Smooth muscle cell (in vitro differentiated cells): ENCODE results near the gene LPCAT2. TPM values are rescaled to one million over a fixed set of nuclear protein-coding genes. Genes with fewer than 3 reads are reported as not detected.

ENCODE experiments used
- DNase-seq: peaks from one replicate; lab custom pipeline; 2025; ENCODE audit not compliant: unreplicated experiment; lab: John Stamatoyannopoulos, UW
- H2AFZ ChIP-seq: fragments of 200-600 bp; sonication (generic); 2 replicates; pipeline ENCODE4 v1.6.0; 2016; ENCODE audit warnings: antibody characterized with exemption, low read depth, mild to moderate bottlenecking
- H3F3A ChIP-seq: fragments of 200-600 bp; sonication (generic); 2 replicates; pipeline ENCODE4 v1.6.0; 2017; ENCODE audit warnings: antibody characterized with exemption, low read depth
- H3K27ac ChIP-seq: fragments of 200-600 bp; sonication (generic); 2 replicates; pipeline ENCODE4 v1.5.1; 2016; ENCODE audit warnings: low read depth, mild to moderate bottlenecking
- H3K27me3 ChIP-seq: fragments of 200-600 bp; sonication (generic); 2 replicates; pipeline ENCODE4 v1.6.1; 2016; ENCODE audit warnings: low read depth, mild to moderate bottlenecking
- H3K36me3 ChIP-seq: fragments of 200-600 bp; sonication (generic); 2 replicates; pipeline ENCODE4 v1.5.1; 2016; ENCODE audit warnings: low read depth
- H3K4me1 ChIP-seq: fragments of 200-600 bp; sonication (generic); 2 replicates; pipeline ENCODE4 v1.5.1; 2016; ENCODE audit warnings: low read depth
- H3K4me2 ChIP-seq: fragments of 200-600 bp; sonication (generic); 2 replicates; pipeline ENCODE4 v1.6.0; 2016; ENCODE audit warnings: mild to moderate bottlenecking
- H3K4me3 ChIP-seq: fragments of 200-600 bp; sonication (generic); 2 replicates; pipeline ENCODE4 v1.5.1; 2016; ENCODE audit warnings: mild to moderate bottlenecking
- H3K79me2 ChIP-seq: fragments of 200-600 bp; sonication (generic); 2 replicates; pipeline ENCODE4 v1.6.0; 2016; ENCODE audit warnings: low read depth, mild to moderate bottlenecking
- H3K9ac ChIP-seq: fragments of 200-600 bp; sonication (generic); 2 replicates; pipeline ENCODE4 v1.6.0; 2016; ENCODE audit warnings: low read depth
- H3K9me3 ChIP-seq: fragments of 200-600 bp; sonication (generic); replicated peaks from 2 replicates; pipeline ENCODE4 v1.5.1; 2016; ENCODE audit warnings: low read depth
- H4K20me1 ChIP-seq: fragments of 200-600 bp; sonication (generic); 2 replicates; pipeline ENCODE4 v1.6.0; 2016; ENCODE audit warnings: low read depth
- WGBS: methylation state at CpG from one replicate; pipeline ENCODE4 v1.1.7; 2016; ENCODE audit warnings: low lambda C conversion rate; 5-methylcytosine and 5-hydroxymethylcytosine counted together
- polyA plus RNA-seq: library from polyadenylated mRNA; unstranded; fragments of >200 nt; fragmentation: Nextera tagmentation; extraction: Ambion mirVana; gene quantifications from 2 replicates; pipeline ENCODE4 v1.2.1, GENCODE V29; 2016
- total RNA-seq: library from RNA; depleted of rRNA; stranded (reverse); fragments of >200 nt; gene quantifications from 2 replicates; pipeline ENCODE4 v1.2.3, GENCODE V29; 2014
- TF ChIP-seq, protein P1 (sequence below): fragments of 200-600 bp; sonication (generic); IDR thresholded peaks from 2 replicates; pipeline ENCODE4 v1.5.1; 2017; ENCODE audit warnings: borderline replicate concordance, mild to moderate bottlenecking, antibody characterized with exemption; ENCODE audit not compliant: insufficient read depth, poor library complexity, severe bottlenecking

The LPCAT2 gene
- total and polyA plus RNA-seq, 2 experiments from 2014 or later: 12.3 to 55.6 TPM

DNA sequence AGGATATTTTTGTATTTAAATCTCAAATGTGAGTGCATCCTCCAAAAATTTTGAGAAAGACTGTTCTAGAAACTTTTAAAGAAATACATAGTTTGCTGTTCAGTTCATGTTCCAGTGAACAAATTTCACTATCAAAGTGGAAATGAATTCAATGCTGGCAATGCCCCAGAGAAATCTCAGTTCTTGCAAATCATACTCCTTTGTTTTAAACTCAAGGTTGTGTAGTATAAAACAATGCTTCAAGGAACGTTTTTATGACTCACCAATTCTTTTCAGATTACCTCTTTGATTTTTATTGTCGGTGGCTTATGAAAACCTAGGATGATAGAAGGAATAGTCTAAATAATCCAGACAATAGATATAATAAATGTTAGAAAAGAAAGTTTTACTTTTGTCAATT is 17.6 kb downstream of the LPCAT2 start:
- 75% methylated on average over 2 of the region's 2 CpGs for WGBS
- TF ChIP-seq, protein P1, sequence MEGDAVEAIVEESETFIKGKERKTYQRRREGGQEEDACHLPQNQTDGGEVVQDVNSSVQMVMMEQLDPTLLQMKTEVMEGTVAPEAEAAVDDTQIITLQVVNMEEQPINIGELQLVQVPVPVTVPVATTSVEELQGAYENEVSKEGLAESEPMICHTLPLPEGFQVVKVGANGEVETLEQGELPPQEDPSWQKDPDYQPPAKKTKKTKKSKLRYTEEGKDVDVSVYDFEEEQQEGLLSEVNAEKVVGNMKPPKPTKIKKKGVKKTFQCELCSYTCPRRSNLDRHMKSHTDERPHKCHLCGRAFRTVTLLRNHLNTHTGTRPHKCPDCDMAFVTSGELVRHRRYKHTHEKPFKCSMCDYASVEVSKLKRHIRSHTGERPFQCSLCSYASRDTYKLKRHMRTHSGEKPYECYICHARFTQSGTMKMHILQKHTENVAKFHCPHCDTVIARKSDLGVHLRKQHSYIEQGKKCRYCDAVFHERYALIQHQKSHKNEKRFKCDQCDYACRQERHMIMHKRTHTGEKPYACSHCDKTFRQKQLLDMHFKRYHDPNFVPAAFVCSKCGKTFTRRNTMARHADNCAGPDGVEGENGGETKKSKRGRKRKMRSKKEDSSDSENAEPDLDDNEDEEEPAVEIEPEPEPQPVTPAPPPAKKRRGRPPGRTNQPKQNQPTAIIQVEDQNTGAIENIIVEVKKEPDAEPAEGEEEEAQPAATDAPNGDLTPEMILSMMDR: no peak
- DNase-seq: no peak
- Histone ChIP-seq H3K27me3 (no peaks in the 10 kb centered on the region), H4K20me1 (peaks cover 3% of the 10 kb centered on the region), H3K4me1 (no peaks in the 10 kb centered on the region), H3K79me2 (peaks cover 3% of the 10 kb centered on the region), H3K27ac (no peak overlapping the region), H3K36me3 (peaks cover 8% of the 10 kb centered on the region), H3K9me3 (peaks cover 10% of the 10 kb centered on the region), H3K4me3 (no peak overlapping the region), H2AFZ (no peak overlapping the region), H3F3A (no peaks in the 10 kb centered on the region), H3K9ac (no peak overlapping the region), H3K4me2 (no peak overlapping the region)

DNA sequence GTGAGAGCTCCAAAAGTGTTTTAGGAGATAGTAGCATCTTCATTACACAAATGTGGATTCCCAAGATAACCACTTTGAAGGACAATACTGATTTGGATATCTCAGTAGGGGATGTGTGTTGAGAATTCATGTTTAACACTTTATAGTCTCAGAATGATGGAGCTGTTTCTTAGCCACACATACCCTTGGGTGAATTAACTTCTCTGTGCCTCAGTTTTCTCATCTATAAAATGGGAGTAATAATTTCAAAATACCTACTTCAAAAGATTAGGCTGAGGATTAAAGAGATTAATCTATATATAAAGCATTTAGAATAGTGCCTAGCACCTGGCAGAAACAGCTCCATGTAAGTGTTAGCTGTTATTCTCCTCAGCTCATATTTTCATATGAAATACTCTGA is 19.0 kb downstream of the LPCAT2 start:
- no peak overlapping the region for H3K27ac ChIP-seq
- no peaks in the 10 kb centered on the region for H3K36me3 ChIP-seq
- H3K27me3 ChIP-seq: no peaks in the 10 kb centered on the region
- H3K4me2 ChIP-seq: no peak overlapping the region
- no peaks in the 10 kb centered on the region for H3F3A ChIP-seq
- TF ChIP-seq, protein P1: no peak
- peaks cover 2% of the 10 kb centered on the region for H3K79me2 ChIP-seq
- no peak overlapping the region for H3K4me3 ChIP-seq
- H4K20me1 ChIP-seq: peaks cover 3% of the 10 kb centered on the region
- H3K9me3 ChIP-seq: no peaks in the 10 kb centered on the region
- no peak overlapping the region for H3K9ac ChIP-seq
- H3K4me1 ChIP-seq: no peaks in the 10 kb centered on the region
- H2AFZ ChIP-seq: no peak overlapping the region
- DNase-seq: no peak

DNA sequence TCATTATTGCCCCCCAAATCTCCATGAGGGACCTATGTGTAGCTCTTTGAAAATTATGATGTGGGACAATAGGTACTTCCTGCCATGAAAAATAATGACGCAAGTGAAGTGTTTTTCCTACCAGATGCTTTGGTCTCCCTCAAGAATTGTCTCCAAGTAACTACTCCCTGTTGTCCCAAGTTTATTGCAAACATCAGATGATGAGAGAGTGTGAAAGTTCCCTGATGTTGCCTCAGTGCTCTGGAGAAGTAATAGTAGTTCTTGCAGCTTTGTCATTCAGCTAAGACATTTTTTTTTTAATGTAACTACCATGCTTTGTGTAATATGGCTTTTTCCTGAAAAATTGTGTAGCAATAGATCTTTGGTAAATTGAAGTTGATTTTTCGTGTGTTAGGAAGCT is 20.1 kb downstream of the LPCAT2 start:
- TF ChIP-seq, protein P1: no peak
- Histone ChIP-seq H3K4me3 (no peak overlapping the region), H2AFZ (no peak overlapping the region), H4K20me1 (peaks cover 3% of the 10 kb centered on the region), H3K79me2 (no peaks in the 10 kb centered on the region), H3F3A (no peaks in the 10 kb centered on the region), H3K27ac (no peak overlapping the region), H3K4me2 (no peak overlapping the region), H3K9me3 (no peaks in the 10 kb centered on the region), H3K27me3 (no peaks in the 10 kb centered on the region), H3K4me1 (no peaks in the 10 kb centered on the region), H3K36me3 (no peaks in the 10 kb centered on the region), H3K9ac (no peak overlapping the region)
- no peak for DNase-seq
- 94% methylated on average over 2 of the region's 2 CpGs for WGBS

DNA sequence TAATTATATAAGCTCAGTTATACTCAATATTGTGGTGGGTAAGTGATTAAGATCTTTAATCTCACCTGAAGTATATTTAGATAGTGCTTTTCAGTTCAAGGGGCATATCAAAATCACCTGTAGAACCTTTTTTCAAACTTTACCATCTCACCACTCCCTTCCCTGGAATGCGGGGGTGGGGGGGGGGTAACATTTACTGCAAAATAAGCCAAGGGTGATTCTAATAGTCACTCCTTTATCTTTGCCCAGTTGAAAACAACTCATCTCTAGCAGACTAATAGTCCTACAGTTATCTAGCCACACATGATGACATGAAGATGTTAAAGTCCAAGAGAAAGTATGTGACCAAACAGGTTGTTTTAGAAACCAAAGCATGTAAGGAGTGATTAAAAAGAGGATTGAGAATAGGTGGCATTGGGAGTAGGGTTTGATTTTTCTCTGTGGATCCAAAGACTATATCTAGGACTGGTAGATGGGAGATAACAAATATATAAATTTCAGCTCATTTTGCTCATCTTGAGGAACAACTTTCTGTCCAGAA is 21.5 kb downstream of the LPCAT2 start:
- no peaks in the 10 kb centered on the region for H3K36me3 ChIP-seq
- no peaks in the 10 kb centered on the region for H3K27me3 ChIP-seq
- TF ChIP-seq, protein P1: no peak
- DNase-seq: no peak
- H3K27ac ChIP-seq: no peak overlapping the region
- WGBS: 91% methylated on average over 1 of the region's 1 CpG
- no peak overlapping the region for H2AFZ ChIP-seq
- no peaks in the 10 kb centered on the region for H4K20me1 ChIP-seq
- H3K9ac ChIP-seq: no peak overlapping the region
- no peaks in the 10 kb centered on the region for H3K79me2 ChIP-seq
- no peak overlapping the region for H3K4me2 ChIP-seq
- no peaks in the 10 kb centered on the region for H3K4me1 ChIP-seq
- H3F3A ChIP-seq: no peaks in the 10 kb centered on the region
- H3K4me3 ChIP-seq: no peak overlapping the region
- no peaks in the 10 kb centered on the region for H3K9me3 ChIP-seq
